ENCODE measurements around the gene CACNG7.

DNA sequence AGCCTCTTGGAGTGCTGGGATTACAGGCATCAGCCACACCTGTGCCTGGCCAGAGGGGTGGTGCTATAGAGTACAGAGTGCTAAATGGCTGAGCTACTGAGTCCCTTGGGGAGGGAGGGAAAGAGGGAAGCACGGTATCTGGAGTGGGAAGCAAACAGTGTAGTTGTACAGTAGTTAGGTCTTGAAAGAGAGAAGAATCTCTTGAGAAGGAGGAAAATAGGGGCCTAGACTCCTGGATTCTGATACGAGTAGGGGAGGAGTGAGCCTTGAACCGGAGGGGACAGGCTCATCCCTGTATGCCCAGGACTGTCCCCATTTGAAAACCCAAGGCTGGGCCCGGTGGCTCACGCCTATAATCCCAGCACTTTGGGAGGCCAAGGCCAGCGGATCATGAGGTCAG is 36.3 kb upstream of the CACNG7 start:
- TF ChIP-seq, protein P1, sequence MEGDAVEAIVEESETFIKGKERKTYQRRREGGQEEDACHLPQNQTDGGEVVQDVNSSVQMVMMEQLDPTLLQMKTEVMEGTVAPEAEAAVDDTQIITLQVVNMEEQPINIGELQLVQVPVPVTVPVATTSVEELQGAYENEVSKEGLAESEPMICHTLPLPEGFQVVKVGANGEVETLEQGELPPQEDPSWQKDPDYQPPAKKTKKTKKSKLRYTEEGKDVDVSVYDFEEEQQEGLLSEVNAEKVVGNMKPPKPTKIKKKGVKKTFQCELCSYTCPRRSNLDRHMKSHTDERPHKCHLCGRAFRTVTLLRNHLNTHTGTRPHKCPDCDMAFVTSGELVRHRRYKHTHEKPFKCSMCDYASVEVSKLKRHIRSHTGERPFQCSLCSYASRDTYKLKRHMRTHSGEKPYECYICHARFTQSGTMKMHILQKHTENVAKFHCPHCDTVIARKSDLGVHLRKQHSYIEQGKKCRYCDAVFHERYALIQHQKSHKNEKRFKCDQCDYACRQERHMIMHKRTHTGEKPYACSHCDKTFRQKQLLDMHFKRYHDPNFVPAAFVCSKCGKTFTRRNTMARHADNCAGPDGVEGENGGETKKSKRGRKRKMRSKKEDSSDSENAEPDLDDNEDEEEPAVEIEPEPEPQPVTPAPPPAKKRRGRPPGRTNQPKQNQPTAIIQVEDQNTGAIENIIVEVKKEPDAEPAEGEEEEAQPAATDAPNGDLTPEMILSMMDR (IDR thresholded peaks at IDR 0.05; ENCODE audit: extremely low read depth in 1 of 2, insufficient read depth in 1 of 2, low read depth in 1 of 2, low read length in 2 of 2), result no peak
- TF ChIP-seq, protein P2, sequence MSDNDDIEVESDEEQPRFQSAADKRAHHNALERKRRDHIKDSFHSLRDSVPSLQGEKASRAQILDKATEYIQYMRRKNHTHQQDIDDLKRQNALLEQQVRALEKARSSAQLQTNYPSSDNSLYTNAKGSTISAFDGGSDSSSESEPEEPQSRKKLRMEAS (IDR thresholded peaks at IDR 0.05; ENCODE audit: insufficient read depth, insufficient read length), result no peak
- no peak for TF ChIP-seq POLR2A (IDR thresholded peaks at IDR 0.05; ENCODE audit: low read depth, low read length)
- TF ChIP-seq EZH2 (IDR thresholded peaks at IDR 0.05; ENCODE audit: borderline replicate concordance, low read depth, low read length, severe bottlenecking), result no peak
- no peak for TF ChIP-seq JUN (IDR thresholded peaks at IDR 0.05; ENCODE audit: borderline replicate concordance, insufficient read depth, insufficient read length, low read depth)

Data from endothelial cell of umbilical vein (primary cell).